ENCODE measurements around the gene ADGRG6.

- TF ChIP-seq CHD2 (IDR thresholded peaks at IDR 0.05; ENCODE audit: low read length, partially characterized antibody): no peak
- TF ChIP-seq RFX5 (IDR thresholded peaks at IDR 0.05; ENCODE audit: low read length): no peak
- TF ChIP-seq ZBTB33 (IDR thresholded peaks at IDR 0.05; ENCODE audit: borderline replicate concordance, low read depth): no peak
- peak in 1 of 2 experiments; percentile 64; a peak in 1 of 4 replicates for TF ChIP-seq EP300 (IDR thresholded peaks at IDR 0.05; ENCODE audit: borderline replicate concordance in 1 of 2, low read depth in 1 of 2, low read length in 1 of 2)
- TF ChIP-seq MXI1 (IDR thresholded peaks at IDR 0.05; ENCODE audit: low read depth, low read length): no peak
Measured at GRCh38 chr6:142378138-142378875, 76.5 kb downstream of the ADGRG6 start.
